ENCODE data around the gene COL5A1.

The COL5A1 gene

DNA sequence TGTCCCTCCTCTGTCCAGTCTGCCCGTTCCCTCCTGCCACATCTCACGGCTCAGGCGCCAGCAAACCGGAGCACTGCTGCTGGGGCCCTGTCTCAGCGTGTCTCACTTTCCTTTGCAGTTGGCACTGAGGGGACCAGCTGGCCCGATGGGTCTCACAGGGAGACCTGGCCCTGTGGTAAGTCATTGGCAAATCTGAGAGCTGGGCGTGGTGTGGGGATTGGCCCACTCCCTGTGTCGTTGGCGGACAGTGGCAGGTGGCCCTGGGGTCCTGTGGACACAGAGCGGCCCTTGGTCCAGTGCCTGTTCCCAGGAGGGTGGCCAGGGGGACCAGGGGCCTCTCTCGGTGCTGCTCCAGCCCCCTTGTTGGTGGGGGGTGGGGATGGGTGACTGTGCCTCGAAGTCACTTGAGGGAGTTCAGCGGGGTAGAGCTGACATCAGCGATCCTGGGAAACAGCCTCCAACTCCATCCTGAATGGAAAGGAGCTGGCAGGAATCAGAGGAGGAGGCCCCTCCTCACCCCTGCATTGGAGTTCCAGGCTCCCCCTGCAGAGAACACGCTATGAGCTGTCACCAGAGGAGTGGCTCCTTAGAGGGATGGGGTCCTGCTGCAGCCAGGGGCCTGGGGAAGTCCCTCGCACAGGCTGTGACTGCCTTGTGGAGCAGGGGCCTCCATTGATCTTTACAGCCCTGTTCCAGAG lies 111.0 kb downstream of the COL5A1 start:
- no peak overlapping the region for H3K4me2 ChIP-seq (ENCODE audit: low read length)

DNA sequence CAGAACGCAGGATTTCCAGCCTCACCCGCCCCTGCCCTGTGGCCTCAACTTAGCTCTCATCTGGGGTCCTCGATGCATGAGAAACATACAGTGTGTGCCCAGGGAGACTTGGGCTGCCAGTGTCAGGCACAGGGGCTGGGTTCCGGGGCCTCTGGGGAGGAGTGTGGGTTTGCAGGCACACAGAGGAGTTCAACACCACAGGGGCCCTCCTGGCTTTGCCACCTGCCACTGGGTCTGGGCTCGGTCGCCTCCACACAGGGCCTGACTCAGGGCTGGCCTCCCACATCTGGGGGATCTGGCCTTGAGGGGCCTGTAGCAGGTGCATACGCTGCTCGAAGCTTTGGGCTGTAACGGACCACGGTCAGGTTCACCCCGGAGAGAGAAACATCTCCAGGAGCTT lies 111.6 kb downstream of the COL5A1 start:
- Histone ChIP-seq H3K9ac (ENCODE audit: low read length) (no peak overlapping the region), H3K36me3 (replicated peaks; ENCODE audit: low read depth, low read length) (no peaks in the 10 kb centered on the region), H3K27ac (ENCODE audit: low read length) (no peak overlapping the region), H4K20me1 (ENCODE audit: insufficient read depth, low read length) (no peaks in the 10 kb centered on the region), H3K79me2 (ENCODE audit: low read length) (no peaks in the 10 kb centered on the region), H2AFZ (ENCODE audit: low read depth, low read length) (no peak overlapping the region), H3K9me3 (ENCODE audit: insufficient read depth, low read length) (no peaks in the 10 kb centered on the region), H3K4me2 (ENCODE audit: low read length) (no peak overlapping the region), H3K4me3 (ENCODE audit: low read length) (no peak overlapping the region), H3K4me1 (ENCODE audit: low read length) (no peaks in the 10 kb centered on the region), H3K27me3 (ENCODE audit: low read depth, low read length) (no peaks in the 10 kb centered on the region)
- TF ChIP-seq, protein P1, sequence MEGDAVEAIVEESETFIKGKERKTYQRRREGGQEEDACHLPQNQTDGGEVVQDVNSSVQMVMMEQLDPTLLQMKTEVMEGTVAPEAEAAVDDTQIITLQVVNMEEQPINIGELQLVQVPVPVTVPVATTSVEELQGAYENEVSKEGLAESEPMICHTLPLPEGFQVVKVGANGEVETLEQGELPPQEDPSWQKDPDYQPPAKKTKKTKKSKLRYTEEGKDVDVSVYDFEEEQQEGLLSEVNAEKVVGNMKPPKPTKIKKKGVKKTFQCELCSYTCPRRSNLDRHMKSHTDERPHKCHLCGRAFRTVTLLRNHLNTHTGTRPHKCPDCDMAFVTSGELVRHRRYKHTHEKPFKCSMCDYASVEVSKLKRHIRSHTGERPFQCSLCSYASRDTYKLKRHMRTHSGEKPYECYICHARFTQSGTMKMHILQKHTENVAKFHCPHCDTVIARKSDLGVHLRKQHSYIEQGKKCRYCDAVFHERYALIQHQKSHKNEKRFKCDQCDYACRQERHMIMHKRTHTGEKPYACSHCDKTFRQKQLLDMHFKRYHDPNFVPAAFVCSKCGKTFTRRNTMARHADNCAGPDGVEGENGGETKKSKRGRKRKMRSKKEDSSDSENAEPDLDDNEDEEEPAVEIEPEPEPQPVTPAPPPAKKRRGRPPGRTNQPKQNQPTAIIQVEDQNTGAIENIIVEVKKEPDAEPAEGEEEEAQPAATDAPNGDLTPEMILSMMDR (IDR thresholded peaks at IDR 0.05; ENCODE audit: low read depth, low read length): no peak

More for the DNA sequence above, 111.0 kb downstream of the COL5A1 start:
- Histone ChIP-seq H4K20me1 (ENCODE audit: insufficient read depth, low read length) (no peaks in the 10 kb centered on the region), H3K27me3 (ENCODE audit: low read depth, low read length) (no peaks in the 10 kb centered on the region), H2AFZ (ENCODE audit: low read depth, low read length) (no peak overlapping the region), H3K9ac (ENCODE audit: low read length) (no peak overlapping the region), H3K79me2 (ENCODE audit: low read length) (no peaks in the 10 kb centered on the region), H3K27ac (ENCODE audit: low read length) (no peak overlapping the region), H3K9me3 (ENCODE audit: insufficient read depth, low read length) (no peaks in the 10 kb centered on the region), H3K4me1 (ENCODE audit: low read length) (no peaks in the 10 kb centered on the region), H3K4me3 (ENCODE audit: low read length) (no peak overlapping the region), H3K36me3 (replicated peaks; ENCODE audit: low read depth, low read length) (no peaks in the 10 kb centered on the region)
- TF ChIP-seq EZH2phosphoT487 (IDR thresholded peaks at IDR 0.05; ENCODE audit: low read depth): no peak
- TF ChIP-seq, protein P1 (IDR thresholded peaks at IDR 0.05; ENCODE audit: low read depth, low read length): no peak

DNA sequence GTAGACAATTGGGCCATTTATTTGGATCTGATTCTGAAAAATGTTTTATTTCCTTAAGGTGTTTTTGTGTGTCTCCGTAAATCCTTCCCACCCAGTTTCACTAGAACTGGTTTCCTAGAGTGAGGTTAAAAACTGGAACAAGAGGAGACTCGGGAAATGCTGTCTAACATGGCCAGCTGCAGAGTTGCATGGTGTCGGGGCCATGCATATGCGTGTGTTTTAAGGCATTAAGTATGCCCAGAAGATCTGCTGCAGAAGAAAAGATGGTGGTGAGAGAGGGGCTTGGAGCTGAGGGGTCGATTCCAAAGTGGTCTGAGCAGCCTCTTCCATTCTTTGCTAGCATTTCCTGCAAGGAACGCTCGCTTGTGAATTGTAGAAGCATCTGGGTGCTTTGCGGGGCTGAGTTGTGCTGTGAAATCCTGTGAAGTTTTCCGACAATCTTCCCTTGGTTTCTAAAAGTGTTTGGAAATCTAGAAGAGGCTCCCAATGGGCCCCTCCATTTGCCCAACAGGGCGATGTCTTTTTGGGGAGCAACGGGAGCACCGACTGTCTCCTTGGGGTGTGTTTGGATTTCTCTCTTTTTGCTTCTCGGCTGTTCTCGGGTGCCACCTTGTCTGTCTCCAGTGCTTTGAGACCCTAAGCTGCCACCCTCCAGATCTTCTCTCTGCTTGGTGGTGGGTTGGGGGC lies 113.8 kb downstream of the COL5A1 start:
- Histone ChIP-seq H3K4me3 (ENCODE audit: low read length) (no peak overlapping the region), H3K4me1 (ENCODE audit: low read length) (no peaks in the 10 kb centered on the region), H4K20me1 (ENCODE audit: insufficient read depth, low read length) (no peaks in the 10 kb centered on the region), H3K4me2 (ENCODE audit: low read length) (no peak overlapping the region), H3K9ac (ENCODE audit: low read length) (no peak overlapping the region), H3K9me3 (ENCODE audit: insufficient read depth, low read length) (no peaks in the 10 kb centered on the region), H3K79me2 (ENCODE audit: low read length) (no peaks in the 10 kb centered on the region), H3K27ac (ENCODE audit: low read length) (no peak overlapping the region), H2AFZ (ENCODE audit: low read depth, low read length) (no peak overlapping the region), H3K27me3 (ENCODE audit: low read depth, low read length) (no peaks in the 10 kb centered on the region), H3K36me3 (replicated peaks; ENCODE audit: low read depth, low read length) (no peaks in the 10 kb centered on the region)
- no peak for TF ChIP-seq EZH2phosphoT487 (IDR thresholded peaks at IDR 0.05; ENCODE audit: low read depth)
- TF ChIP-seq, protein P1 (IDR thresholded peaks at IDR 0.05; ENCODE audit: low read depth, low read length): no peak

DNA sequence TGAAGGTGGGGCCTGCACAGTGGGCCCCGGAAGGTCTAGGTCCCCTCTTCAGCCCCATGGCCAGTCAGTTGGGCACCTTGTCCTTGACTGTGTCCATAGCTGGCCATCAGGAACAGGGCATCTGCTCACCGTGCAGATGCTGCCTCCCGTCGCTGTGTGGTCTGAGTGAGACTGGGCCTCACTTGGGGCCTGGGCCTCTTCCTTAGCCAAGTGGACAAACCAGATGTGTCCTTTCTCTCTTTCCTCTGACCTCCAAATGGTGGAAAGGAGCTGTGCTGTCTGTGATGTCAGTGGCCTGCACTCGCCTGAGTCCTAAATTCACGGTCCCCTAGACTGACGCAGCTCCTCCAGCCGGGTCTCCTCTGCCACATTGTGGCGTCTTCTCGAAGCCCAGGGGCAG lies 114.5 kb downstream of the COL5A1 start:
- Histone ChIP-seq H3K27me3 (ENCODE audit: low read depth, low read length) (no peaks in the 10 kb centered on the region), H4K20me1 (ENCODE audit: insufficient read depth, low read length) (no peaks in the 10 kb centered on the region)

More for the DNA sequence above, 114.5 kb downstream of the COL5A1 start:
- no peak for TF ChIP-seq EZH2phosphoT487 (IDR thresholded peaks at IDR 0.05; ENCODE audit: low read depth)
- TF ChIP-seq, protein P1 (IDR thresholded peaks at IDR 0.05; ENCODE audit: low read depth, low read length): no peak
- Histone ChIP-seq H3K36me3 (replicated peaks; ENCODE audit: low read depth, low read length) (no peaks in the 10 kb centered on the region), H3K4me3 (ENCODE audit: low read length) (no peak overlapping the region), H3K4me1 (ENCODE audit: low read length) (no peaks in the 10 kb centered on the region), H3K79me2 (ENCODE audit: low read length) (no peaks in the 10 kb centered on the region), H3K4me2 (ENCODE audit: low read length) (no peak overlapping the region), H3K27ac (ENCODE audit: low read length) (no peak overlapping the region), H3K9ac (ENCODE audit: low read length) (no peak overlapping the region), H2AFZ (ENCODE audit: low read depth, low read length) (no peak overlapping the region), H3K9me3 (ENCODE audit: insufficient read depth, low read length) (no peaks in the 10 kb centered on the region)
